ENCODE data around the gene DRICH1.

- TF ChIP-seq, protein P1, sequence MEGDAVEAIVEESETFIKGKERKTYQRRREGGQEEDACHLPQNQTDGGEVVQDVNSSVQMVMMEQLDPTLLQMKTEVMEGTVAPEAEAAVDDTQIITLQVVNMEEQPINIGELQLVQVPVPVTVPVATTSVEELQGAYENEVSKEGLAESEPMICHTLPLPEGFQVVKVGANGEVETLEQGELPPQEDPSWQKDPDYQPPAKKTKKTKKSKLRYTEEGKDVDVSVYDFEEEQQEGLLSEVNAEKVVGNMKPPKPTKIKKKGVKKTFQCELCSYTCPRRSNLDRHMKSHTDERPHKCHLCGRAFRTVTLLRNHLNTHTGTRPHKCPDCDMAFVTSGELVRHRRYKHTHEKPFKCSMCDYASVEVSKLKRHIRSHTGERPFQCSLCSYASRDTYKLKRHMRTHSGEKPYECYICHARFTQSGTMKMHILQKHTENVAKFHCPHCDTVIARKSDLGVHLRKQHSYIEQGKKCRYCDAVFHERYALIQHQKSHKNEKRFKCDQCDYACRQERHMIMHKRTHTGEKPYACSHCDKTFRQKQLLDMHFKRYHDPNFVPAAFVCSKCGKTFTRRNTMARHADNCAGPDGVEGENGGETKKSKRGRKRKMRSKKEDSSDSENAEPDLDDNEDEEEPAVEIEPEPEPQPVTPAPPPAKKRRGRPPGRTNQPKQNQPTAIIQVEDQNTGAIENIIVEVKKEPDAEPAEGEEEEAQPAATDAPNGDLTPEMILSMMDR (IDR thresholded peaks at IDR 0.05) = no peak
- TF ChIP-seq POLR2A (IDR thresholded peaks at IDR 0.05) = no peak
Measured at GRCh38 chr22:23563111-23563510, 69.0 kb downstream of the DRICH1 start.
